ENCODE results near the gene SH3BP1.
A peak's percentile ranks its signal among the peaks of the same experiment; 100 is the strongest.

Gene SH3BP1

GRCh38 chr22:37616201-37617083 is 23.0 kb upstream of the SH3BP1 start:
- DNase-seq (ENCODE audit: low read depth), result no peak

DNA sequence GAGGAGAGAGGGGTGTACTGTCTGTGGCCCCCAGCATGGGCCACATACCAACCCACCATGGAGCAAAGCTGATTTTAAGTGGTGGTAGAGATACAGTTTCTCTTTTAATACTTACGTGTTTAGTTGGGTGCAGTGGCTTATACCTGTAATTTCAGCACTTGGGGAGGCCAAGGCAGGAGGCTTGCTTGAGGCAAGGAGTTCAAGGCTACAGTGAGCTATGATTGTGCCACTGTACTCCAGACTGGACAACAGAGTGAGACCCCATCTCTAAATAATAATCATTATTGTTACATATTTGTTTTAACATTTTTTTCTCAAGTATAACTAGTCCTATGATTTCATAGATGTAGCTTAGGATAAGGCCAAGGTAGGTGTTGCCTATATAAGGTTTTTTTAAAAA is 22.0 kb upstream of the SH3BP1 start:
- no peak for DNase-seq (ENCODE audit: low read depth)

DNA sequence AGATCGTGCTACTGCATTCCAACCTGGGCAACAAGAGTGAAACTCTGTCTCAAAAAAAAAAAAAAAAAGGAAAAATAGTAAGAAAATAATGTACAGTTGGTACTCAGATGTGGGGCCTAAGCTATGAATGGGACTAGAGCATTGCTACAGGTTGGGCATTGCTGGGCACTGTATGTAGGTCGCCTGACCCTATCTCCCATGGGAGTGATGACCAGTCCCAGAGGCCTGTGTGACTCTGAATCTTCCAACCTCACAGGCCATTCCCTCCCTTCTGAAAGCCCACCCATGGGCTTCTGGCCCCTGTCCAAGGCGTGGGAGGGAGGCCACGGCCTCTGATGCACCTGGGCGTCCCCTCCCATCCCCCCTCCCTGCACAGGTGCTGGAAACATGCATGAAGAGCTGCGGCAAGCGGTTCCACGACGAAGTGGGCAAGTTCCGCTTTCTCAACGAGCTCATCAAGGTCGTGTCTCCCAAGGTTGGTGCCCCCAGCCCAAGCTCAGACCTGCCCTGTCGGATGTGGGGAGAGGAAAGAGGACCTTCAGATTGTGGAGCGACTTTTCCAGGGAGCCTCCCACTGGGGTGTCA is 21.3 kb upstream of the SH3BP1 start:
- no peak for DNase-seq (ENCODE audit: low read depth)

- no peak for DNase-seq (ENCODE audit: low read depth)
Observed at GRCh38 chr22:37618674-37619073, 20.8 kb upstream of the SH3BP1 start.

DNA sequence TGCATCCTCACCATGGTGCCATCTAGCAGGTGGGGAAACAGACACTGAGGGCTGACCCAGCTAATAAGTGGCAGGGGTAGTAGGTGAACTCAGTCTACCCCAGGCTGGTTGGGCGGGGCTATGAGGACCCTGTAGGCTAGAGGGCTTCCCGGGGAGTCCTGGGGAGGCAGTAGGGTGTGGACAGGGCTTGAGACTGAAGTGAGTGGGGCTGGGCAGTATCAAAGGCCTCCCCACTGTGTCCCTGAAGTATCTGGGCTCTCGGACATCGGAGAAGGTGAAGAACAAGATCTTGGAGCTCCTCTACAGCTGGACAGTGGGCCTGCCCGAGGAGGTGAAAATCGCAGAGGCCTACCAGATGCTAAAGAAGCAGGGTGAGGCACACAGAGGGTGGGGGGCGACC is 19.5 kb upstream of the SH3BP1 start:
- no peak for DNase-seq (ENCODE audit: low read depth)

GRCh38 chr22:37621352-37621860 is 18.1 kb upstream of the SH3BP1 start:
- no peak for DNase-seq (ENCODE audit: low read depth)

GRCh38 chr22:37623075-37624016 is 16.1 kb upstream of the SH3BP1 start:
- DNase-seq (ENCODE audit: low read depth), result no peak

GRCh38 chr22:37624017-37624365 is 15.5 kb upstream of the SH3BP1 start:
- DNase-seq (ENCODE audit: low read depth), result no peak

- no peak for DNase-seq (ENCODE audit: low read depth)
Observed at GRCh38 chr22:37624876-37625275, 14.6 kb upstream of the SH3BP1 start.

- DNase-seq (ENCODE audit: low read depth), result no peak
Observed at GRCh38 chr22:37625737-37626136, 13.7 kb upstream of the SH3BP1 start.

- peak; percentile 68 for DNase-seq (ENCODE audit: low read depth)
Observed at GRCh38 chr22:37626144-37626543, 13.3 kb upstream of the SH3BP1 start.

DNA sequence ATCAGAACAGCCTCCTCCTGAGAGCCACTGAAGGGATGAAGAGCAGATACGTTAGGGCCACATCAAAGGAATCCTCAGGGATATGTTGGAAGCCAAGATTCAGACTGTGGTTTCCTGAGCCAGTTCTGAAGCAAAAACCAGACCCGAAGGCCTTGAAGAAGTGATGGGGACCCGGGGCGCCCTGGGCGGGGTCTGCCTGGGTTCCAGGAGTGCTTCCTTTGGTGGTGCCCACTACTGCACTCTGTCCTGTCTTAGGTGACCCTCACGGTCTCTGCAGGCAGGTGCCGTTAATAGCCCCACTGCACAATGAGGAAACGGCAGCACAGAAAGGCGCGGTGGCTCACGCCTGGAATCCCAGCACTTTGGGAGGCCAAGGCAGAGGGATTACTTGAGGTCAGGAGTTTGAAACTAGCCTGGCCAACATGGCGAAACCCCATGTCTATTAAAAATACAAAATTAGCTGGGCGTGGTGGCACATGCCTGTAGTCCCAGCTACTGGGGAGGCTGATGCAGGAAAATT is 12.9 kb upstream of the SH3BP1 start:
- no peak for DNase-seq (ENCODE audit: low read depth)

DNA sequence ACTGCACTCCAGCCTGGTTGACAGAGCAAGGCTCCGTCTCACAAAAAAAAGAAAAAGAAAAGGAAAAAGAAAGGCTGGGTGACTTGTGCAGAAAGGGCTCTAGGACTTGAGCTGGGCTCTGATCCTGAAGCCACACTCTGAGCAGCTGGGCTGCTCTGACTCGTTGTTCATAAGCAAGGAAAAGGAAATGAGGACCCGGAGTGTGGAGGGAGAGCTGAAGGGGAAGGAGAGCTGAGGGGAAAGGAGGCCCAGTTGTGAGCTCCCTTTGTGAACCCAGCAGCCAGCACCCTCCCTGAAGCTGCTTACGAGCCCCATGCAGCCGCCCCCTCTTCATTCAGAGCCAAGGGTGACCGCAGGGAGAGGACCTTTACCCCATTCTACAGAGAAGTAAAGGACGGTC is 12.3 kb upstream of the SH3BP1 start:
- DNase-seq (ENCODE audit: low read depth), result no peak

GRCh38 chr22:37627545-37627944 is 11.9 kb upstream of the SH3BP1 start:
- no peak for DNase-seq (ENCODE audit: low read depth)

GRCh38 chr22:37628830-37629229 is 10.6 kb upstream of the SH3BP1 start:
- DNase-seq (ENCODE audit: low read depth), result no peak

GRCh38 chr22:37629928-37630327 is 9.5 kb upstream of the SH3BP1 start:
- no peak for DNase-seq (ENCODE audit: low read depth)

DNA sequence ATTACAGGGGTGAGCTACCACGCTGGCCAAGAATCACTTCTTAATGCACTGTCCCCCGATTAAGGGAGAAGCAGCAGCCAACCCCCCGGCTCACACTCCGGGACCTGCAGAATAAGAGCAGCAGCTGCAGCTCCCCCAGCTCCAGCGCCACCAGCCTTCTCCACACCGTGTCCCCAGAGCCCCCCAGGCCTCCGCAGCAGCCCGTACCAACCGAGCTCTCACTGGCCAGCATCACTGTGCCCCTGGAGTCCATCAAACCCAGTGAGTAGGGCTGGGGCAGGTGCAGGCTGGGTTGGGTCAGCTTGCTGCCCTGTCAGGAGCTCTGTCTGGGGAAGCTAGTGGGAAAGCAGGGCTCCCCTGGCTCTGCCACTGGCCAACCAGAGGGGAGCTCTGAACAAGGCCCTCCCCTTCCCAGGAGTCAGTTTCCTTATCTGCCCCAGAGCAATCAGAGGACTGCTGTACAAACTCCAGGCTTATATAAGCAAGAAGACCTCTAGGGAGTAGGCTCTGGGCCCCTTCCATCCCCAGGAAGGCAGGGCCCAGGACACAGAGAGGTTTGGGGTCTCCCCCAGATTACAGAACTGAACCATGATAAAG is 8.5 kb upstream of the SH3BP1 start:
- DNase-seq (ENCODE audit: low read depth), result no peak

DNA sequence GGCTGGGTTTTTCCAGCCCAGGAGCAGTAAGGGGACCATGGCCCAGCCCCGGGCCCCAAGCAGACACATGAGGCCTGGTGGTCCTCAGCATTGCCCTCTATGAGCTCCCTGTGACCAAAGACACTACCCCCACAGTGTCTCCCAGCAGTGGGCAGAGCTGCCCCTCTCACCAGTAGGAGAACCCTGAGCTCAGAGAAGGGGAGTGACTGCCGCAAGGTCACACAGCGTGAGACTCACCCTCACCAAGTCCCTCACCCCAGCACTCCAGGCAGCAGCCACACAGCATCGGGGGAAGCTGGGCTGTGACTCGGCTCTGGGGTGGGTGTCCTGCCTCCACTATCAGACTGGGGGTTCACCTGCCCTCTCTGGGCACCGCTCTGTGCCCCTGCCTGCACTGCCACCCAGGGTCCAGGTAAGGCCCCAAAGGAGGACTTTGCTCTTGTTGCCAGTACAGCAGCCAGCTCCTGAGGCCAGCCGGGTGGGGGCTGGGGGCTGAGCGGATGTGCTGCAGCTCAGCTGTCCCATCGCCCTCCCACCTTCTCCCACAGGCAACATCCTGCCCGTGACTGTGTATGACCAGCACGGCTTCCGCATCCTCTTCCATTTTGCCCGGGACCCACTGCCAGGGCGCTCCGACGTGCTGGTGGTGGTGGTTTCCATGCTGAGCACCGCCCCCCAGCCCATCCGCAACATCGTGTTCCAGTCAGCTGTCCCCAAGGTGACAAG is 7.9 kb upstream of the SH3BP1 start:
- DNase-seq (ENCODE audit: low read depth), result no peak

- no peak for DNase-seq (ENCODE audit: low read depth)
Observed at GRCh38 chr22:37632174-37633088, 7.0 kb upstream of the SH3BP1 start.

GRCh38 chr22:37633089-37633624 is 6.3 kb upstream of the SH3BP1 start:
- DNase-seq (ENCODE audit: low read depth), result no peak

All from fibroblast of the conjunctiva (primary cell).